Activated T-helper 9 cell treated with anti-CD3 and anti-CD28 coated beads, Interleukin-2, amount 50 U/mL, for 16 hours (primary cell): ENCODE data around the gene FARP1.

ENCODE experiments used
- DNase-seq: peaks from one replicate; pipeline ENCODE4 v3.0.0-alpha.2; 2020; ENCODE audit warnings: low read depth

Gene FARP1

DNA sequence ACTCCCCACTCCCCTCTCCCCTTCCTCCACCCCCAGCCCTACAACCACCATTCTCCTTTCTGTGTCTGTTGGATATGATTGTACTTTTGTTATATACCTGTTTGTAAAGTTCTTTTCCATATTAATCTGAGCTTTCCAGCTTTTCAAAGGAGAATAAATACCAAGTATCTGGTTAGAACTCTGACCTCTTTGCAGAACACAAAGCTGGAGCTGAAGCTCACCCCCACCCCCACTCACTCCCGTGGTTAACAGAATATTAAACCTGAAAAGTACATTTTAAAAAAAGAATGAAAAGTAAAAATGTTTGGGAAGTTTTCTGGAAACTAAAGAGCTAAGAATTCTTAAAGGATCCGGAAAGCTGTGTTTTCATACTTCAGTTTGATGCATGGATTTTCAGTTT, 189.3 kb downstream of the FARP1 start:
- no peak for DNase-seq

DNA sequence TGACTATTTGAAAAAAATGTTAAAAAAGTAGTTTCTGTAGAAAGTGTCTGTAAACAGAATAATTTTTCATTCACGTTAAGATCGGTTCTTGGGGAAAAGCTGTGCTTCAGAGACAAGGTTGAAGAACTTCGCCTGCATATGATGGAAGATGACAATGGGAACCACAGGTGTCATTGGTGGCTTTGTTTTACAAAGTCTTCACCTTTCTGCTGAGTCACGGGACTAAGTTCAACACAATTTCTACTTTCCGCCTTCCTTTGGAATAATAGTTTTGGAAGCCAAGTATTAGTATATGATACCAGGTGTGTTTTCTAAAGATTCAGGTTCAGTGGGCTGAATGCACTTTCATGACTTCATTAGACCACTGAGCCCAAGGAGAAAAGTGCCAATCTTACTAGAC, 189.8 kb downstream of the FARP1 start:
- DNase-seq = no peak

- DNase-seq = no peak
Observed at GRCh38 chr13:98333486-98333885, 190.6 kb downstream of the FARP1 start.

- DNase-seq = no peak
Observed at GRCh38 chr13:98334620-98335205, 191.8 kb downstream of the FARP1 start.

DNA sequence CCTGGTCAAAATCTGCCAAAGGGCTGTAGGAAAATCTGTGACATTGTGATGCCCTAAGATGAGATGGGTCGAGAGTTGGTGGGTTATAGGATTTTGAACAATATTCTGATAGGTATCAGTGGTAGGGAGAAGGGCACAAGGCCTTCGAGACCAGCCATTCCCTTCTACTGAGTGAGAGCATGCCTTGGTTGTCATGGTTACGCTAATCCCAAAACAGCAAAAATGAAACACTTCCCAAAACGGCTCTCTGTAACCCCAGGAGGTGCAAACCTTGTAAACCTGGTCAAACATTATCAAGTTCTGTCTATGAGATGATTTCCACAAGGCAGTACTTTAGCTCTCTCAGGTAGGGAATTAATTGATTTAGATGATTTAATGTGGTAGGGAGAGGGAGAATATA, 192.8 kb downstream of the FARP1 start:
- DNase-seq = no peak

DNA sequence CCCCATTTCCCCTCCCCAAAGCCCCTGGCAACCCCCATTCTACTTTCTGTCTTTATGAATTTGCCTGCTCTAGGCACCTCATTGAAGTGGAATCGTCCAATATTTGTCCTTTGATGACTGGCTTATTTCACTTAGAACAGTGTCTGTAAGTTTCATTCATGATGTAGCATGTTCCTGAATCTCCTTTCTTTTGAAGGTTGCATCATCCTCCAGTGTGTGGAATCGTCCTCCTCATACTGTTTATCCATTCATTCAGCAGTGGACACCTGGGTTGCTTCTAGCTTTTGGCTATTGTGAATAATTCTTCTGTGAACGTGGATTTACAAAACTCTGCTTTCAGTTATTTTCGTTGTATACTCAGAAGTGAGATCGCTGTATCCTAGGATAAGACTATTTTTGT, 195.4 kb downstream of the FARP1 start:
- DNase-seq = no peak

- DNase-seq = no peak
Observed at GRCh38 chr13:98339684-98340425, 197.0 kb downstream of the FARP1 start.

GRCh38 chr13:98342953-98343352, 200.1 kb downstream of the FARP1 start:
- no peak for DNase-seq

- no peak for DNase-seq
Observed at GRCh38 chr13:98343461-98343860, 200.6 kb downstream of the FARP1 start.

DNA sequence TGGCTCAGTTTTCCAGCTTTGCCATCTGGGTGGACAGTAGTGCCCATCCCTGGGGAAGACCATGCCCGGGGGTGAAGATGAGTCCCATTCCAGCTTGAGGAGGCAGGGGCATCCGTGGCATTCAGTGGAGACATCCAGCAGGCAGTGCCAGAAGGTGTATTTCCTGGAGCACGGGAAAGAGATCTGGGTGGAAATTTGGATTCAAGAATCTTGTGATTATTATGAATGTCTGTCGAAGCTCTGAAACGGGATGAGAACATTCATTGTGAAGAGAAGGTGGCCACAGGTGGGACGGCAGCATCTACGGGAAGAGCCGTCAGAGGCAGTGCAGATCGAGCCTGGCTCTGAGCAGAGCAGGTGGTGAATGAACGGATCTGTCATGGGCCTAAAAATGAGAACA, 201.5 kb downstream of the FARP1 start:
- DNase-seq = no peak

DNA sequence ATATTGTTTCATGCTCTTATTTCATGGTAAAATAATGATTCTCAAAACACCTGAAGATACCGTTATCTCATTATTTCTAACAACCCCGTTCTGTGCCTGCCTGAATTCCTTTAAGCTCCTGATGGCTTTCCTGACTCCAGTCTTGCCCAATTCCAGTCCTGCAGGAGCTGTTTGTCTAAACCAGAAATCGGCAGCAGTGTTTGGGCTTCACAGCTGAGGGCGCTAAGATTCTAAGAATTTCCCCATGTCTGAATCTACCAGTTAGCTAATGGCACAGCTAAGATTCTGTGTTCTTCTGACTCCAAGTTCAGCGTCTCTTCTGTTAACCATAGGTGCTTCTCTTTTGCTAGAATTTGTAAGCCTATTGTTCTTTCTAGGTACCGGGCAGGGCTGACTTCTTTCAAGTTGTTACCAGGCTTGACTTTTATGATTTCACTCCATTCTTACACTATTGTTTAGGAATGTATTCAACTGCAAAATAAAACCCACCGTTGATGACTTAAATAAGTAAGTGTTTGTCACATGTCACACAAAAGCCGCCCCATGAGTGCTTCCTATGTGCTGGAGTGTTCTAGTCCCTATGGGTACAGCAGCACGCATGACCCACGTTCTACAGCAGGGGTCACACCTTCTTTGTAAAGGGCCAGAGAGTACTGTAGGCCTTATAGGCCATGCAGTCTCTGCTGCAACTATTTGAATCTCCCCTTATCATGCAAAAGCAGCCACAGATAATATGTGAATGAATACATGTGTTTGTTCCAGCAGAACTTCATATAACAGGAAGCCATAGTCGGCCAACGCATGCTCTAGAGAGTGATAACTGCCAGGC, 202.4 kb downstream of the FARP1 start:
- DNase-seq = no peak

DNA sequence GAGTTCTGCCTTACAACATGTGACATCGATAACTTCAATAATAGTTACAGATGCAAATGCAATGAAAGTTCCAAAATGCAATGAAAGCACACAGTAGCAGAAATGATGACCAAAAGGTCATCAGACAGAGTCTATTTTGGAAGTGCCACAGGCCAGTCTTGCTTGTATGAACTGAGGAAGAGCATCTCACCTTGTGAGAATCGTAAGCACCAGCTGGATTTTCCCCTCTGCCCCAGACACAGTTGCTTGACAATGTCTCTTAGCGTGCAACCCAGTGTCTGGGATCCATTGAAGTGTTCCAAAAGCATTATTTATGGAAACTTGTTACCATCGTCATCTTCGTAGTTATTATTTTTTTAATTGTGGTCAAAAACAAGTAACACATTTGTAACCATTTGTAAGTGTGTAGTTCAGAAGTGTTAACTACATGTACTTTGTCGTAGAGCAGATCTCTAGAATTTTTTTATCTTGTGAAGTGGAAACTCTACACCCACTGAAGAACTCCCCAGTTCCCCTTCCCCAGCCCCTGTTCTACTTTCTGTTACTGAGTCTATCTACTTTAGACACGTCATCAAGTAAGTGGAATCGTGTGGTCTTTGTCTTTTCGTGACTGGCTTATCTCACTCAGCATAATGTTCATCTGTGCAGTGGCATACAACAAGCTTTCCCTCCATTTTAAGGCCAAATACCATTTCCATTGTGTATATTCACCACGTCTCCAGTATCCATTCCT, 204.2 kb downstream of the FARP1 start:
- no peak for DNase-seq

DNA sequence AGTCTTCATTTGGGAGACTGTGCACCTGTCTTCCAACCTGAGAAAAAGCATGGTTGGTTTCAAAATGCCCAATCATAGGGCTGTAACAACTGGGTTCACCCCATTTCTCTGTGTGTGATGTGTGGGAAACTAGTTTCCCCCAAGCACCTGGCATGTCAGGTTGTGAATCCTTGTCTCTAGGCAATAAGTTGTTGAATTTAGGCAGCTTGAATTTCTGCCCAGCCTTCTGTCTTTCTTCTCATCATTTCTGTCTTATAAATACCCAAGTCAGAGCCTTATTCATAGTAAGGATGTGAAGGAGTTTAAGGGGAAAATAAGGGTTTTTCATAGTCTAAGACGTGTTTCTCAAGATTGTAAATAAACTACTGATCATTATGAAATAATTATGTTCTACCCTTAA, 204.9 kb downstream of the FARP1 start:
- DNase-seq = no peak

- DNase-seq = no peak
Observed at GRCh38 chr13:98348466-98349200, 205.7 kb downstream of the FARP1 start.

DNA sequence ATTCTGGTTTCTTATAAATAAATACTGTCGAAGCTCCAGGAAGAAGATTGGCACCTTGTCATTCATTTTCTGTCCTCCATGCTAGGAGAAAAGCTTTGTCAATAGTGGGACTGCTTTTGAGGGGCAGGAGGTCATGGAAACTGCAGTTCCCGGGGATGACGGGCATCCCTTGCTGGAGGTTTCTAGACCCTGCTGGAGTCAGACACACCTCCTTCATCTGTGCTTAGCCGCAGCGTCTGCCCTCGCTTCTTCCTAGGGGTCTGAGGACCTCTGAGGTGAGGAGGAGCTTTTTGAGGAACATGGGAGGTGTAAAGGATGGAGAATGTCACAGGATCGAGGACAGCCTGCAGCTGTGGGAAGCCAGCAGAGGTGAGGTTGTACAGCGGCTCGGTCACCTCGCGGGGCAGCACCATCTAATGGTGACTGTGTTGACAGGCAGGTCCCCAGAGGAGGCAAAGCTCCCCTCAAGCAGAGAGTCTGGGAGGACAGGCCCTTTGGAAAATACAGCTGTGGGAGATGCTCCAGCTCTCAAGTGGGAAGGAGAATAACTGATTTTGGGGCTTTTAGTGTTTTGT, 206.9 kb downstream of the FARP1 start:
- DNase-seq = no peak

DNA sequence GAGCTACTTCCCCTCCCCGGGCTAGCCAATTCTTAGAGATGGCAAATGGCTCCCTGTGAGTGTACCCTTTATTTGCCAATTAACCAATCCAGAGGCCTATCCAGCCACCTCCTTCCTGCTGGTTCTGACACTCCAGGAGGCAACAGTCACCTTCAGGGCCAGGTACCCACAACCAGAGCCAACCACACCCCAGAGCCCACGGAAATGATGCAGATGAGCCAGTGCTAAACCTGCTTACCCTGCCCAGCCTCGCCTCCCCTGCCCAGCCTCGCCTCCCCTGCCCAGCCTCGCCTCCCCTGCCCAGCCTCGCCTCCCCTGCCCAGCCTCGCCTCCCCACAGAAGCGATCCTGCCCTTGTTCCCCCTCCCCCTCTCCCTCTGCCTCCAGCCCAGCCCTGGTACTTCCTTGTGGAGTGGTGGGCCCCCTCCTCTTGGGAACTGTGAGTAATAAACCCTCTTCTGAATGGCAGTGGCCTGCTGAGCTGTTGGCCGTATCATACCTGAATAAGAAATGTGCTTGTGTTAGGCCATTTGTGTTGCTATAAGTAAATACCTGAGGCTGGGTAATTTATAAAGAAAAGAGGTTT, 207.9 kb downstream of the FARP1 start:
- no peak for DNase-seq

GRCh38 chr13:98351636-98352035, 208.7 kb downstream of the FARP1 start:
- no peak for DNase-seq

DNA sequence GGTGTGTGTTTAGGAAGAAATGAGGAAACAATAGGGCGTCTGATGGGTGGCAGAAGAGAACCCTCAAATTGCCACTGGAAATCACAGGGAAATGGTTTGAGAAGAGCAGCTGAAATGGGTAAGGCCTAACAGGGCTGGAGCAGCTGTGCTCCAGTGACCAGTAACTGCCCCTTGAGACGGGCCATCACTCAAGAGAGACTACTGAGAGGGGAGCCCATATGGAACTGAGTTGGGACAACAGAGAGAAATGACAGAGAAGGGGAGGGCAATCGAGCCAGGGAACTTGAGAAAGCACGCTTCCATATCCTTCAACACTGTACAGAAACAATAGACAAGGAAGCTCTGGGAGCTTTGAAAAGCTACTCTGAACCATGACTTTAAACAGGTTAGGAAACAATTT, 209.3 kb downstream of the FARP1 start:
- no peak for DNase-seq

DNA sequence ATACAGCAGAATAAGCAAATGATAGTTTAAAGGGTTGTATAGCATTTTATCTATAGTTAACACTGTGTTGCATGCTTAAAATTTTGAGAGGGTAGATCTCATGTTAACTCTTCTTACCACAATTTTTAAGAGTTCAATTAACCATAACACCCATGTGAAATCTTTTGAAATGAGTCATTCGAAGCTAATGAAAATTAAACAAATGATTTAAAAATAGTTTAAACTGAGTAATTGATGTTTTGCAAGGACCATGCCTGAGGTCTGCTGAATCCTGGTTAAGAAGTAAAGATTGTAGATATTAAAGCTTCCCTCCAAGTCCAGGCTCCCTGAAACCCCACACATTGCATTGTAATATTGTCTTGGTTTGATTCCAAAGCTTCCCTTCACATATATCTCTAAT, 210.9 kb downstream of the FARP1 start:
- no peak for DNase-seq

- no peak for DNase-seq
Observed at GRCh38 chr13:98358937-98359336, 216.0 kb downstream of the FARP1 start.

GRCh38 chr13:98360545-98360944, 217.7 kb downstream of the FARP1 start:
- DNase-seq = no peak
